Left renal pelvis (tissue), 4 donors: ENCODE results near the gene TTC7B. TPM values are rescaled to one million over a fixed set of nuclear protein-coding genes. Genes with fewer than 3 reads are reported as not detected.

Experiments used
- DNase-seq, 4 donors: peaks; one replicate each; pipeline ENCODE4 v3.0.0-alpha.2; 2013; ENCODE audit warnings: low read depth in 4 of 4, low spot score in 3 of 4
- polyA plus RNA-seq, 4 donors: library from polyadenylated mRNA; unstranded; fragments of 120-200 nt; gene quantifications; one replicate each; pipeline ENCODE4 v1.2.1, GENCODE V29; 2013; ENCODE audit not compliant: insufficient read length in 4 of 4

Gene TTC7B
- polyA plus RNA-seq, 4 donors = 35.3 to 49.1 (median 47.4) TPM

DNA sequence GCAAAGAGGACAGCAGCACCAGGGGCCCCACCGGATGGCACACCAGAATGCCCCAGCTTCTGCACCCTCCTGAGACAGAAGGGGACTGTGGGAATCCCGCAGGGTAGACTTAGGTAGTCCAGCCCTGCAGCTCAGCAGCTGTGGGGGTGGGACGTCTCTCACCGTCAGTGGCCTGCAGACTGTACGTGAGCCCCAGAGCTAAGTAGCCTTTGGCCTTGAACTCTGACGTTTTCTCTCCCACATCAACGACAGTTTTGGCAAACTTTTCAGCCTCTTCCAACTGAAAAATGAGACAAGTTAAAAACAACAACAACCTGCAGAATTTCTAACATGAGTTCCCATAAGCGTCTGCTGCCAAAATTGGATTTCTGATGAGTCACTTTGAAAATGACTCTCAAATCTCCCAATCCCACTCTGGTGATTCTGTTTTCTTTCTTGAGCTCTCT is 161.4 kb downstream of the TTC7B start:
- DNase-seq = no peak

DNA sequence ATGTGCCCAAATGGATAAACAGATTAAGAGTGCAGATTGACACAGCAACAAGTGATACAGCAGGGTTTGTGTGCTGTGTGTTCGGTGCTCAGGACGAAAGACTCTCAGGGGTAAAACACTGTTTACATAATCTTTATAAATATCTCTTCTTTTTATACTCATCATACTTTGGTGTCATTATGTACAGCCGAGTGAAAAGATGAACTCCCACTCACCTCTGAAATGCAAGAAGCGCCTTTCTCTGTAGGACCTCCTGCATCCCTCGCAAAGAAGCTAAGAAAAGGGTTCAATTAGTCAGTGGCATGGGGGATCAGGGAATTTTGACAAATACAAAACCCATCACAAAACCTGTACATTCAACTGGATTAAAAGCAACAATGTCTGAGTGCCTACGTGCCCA is 163.6 kb downstream of the TTC7B start:
- DNase-seq = no peak

- DNase-seq = no peak
Observed at GRCh38 chr14:90651976-90652560, 164.2 kb downstream of the TTC7B start.

DNA sequence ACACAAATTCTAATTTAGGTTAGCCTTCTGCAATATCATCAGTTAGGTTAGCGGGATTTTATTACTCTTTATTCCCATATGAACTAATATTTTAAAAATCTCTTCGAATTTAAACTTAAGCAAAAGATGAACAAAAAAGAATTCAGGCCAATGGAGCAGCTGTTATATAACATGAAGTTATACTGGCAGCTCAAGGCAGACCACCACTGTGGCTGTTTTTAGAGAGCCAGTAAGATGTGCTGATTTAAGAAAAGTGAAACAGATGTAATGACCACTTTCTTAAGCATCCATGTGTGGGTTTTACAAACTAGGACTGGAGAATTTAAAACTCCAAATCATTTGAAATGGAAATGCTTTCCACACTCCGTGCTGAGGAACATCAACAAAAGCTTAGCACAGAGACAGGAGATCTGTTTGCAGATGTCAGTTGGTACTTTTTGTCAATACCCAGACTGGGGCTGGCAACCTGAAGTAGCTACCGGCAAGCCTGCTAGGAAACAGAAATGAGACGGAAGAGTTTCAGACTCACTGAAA is 164.9 kb downstream of the TTC7B start:
- DNase-seq = no peak

DNA sequence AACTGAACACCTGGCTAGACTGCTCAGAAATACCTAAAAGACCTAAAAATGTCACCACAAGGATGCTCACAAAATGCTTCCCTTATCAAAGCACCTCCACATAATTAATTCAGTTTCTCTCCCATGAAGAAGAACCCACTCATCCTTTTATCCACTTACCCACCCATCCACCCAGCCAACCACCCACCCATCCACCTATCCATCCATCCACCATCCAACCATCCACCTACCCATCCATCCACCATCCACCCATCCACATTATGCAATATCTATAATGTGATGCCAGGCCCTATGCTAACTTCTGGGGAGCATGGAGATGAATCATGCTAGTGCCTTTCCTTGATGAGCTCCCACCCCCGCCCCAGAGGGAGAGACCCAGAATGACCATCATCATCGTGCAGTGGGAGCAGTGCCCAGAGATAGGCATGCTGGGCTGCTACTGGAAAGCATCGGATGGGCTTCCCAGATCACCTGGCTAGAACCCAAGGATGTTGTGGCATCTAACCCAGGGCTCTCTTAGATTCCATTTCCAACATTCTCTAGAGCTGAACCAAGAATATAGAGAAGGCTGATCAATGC is 166.6 kb downstream of the TTC7B start:
- DNase-seq = no peak

- DNase-seq = no peak
Observed at GRCh38 chr14:90649083-90649482, 167.1 kb downstream of the TTC7B start.

GRCh38 chr14:90648421-90648820 is 167.8 kb downstream of the TTC7B start:
- DNase-seq = no peak

DNA sequence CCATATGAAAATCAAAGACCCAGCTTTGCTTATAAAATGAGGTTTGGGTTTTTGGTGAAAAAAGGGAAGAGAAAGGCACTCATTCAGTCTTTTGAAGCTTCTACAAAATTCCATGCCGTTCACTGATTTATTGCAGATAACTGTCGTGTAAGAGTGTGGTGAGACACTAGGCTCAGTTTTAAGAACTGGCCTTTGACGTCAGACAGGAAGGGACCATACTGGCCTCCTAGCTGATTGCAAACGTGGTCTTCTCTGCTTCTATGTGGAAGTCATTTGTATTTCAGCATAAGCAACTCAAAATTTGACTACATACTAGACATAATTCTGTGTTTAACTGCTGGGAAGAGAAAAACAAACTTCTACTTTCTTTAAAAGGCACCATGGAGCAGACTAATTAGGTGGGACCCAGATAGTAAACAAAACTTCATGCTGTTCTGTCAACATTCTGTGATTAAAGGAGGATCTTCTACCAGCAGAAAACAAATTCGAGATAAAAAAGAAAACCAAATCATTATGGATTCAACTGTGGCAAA is 168.7 kb downstream of the TTC7B start:
- DNase-seq = no peak

DNA sequence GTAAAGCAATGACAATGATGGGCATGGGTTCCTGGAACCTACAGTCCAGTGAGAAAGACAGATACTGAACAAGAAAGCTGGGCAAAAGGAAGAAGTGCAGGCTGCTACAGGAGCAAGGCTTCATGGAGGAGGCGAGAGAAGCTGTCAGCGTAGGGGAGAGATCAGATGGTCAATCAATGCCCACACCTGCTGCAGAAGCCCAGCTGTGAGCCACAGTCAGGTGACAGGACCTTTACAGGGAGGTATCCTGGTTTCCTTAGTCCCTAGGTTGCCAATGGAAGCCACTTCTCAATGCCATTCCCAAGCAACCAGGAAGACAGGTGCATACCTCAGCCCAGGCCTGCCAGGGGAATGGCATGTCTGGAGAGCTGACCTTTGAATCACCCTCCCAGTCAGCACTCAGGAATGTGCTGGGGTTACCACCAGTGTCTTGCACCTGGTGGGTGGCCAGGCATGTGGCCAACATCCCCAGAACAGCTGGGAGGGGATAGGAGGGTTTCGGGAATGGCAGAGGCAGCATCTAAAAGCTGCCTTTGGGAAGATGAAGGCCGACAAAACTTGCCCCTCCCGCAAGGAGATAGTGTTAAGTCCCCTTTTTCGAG is 170.3 kb downstream of the TTC7B start:
- no peak for DNase-seq

DNA sequence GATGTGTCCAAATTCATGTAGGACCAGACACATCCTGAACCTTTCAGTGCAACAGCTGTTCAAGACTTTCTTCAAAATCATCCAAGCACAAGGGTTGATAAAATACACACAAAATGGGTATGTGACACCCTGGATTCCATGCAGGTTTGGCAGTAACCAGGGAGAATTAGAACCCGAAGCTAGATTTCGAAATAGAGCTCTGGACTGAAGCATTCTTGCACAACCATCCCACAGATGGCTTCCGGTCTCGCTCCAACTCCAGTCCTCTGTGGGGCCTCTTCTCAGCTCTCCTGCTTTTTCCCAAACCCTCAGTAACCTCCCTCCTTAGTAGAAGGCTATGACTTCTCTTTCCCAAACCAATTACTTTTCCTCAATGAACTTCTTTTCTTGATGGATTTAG is 171.3 kb downstream of the TTC7B start:
- no peak for DNase-seq

- no peak for DNase-seq
Observed at GRCh38 chr14:90643982-90644670, 172.1 kb downstream of the TTC7B start.

GRCh38 chr14:90642244-90642717 is 173.9 kb downstream of the TTC7B start:
- no peak for DNase-seq

DNA sequence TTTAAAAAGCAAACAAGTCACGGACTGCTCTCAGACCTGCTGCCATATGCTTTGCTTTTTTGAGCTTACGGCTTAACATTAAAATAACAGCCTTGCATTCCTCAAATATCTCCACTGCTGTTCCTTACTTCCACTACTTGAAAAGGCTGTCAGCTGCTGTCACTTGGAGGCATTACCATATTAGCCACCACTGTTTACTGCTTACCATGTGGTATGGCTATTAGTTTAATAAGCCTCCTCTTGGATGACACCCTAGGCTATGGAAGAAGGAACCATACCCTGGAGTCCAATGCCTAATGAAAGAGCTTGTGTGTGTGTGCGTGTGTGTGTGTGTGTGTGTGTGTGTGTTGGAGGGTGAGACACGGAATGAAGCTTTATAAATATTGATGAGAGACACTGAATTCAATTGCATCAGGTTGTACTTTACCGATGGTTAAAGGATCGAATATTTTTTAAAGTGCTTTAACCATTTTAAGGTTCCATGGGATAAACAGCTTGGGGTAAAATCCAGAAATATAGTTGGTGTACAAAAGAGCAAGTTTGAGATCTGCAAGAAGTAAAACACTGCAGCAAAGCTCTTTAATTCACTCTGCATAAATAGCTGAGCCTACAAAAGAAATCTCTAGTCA is 174.5 kb downstream of the TTC7B start:
- no peak for DNase-seq

DNA sequence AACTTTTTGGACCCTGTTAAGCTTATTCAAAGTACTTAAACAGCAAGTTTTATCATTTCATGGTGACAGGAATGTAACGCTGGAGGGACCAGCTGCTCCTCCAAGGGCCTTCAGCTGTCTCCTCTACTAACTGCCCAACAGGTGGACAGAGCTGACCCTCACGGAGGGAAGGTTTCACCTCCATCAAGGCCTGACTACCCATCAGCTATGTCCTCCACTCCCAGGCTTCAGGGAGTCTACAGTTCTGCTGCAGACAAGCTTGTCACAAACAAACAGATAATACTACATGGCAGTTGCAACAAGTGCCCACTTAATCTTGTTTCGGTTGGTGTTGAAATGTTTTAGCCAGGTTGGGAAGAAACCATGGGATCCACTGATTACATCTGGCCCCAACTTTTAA is 175.1 kb downstream of the TTC7B start:
- no peak for DNase-seq

GRCh38 chr14:90639641-90640040 is 176.6 kb downstream of the TTC7B start:
- no peak for DNase-seq

- DNase-seq = no peak
Observed at GRCh38 chr14:90632871-90633270, 183.4 kb downstream of the TTC7B start.

GRCh38 chr14:90632451-90632850 is 183.8 kb downstream of the TTC7B start:
- DNase-seq = no peak

DNA sequence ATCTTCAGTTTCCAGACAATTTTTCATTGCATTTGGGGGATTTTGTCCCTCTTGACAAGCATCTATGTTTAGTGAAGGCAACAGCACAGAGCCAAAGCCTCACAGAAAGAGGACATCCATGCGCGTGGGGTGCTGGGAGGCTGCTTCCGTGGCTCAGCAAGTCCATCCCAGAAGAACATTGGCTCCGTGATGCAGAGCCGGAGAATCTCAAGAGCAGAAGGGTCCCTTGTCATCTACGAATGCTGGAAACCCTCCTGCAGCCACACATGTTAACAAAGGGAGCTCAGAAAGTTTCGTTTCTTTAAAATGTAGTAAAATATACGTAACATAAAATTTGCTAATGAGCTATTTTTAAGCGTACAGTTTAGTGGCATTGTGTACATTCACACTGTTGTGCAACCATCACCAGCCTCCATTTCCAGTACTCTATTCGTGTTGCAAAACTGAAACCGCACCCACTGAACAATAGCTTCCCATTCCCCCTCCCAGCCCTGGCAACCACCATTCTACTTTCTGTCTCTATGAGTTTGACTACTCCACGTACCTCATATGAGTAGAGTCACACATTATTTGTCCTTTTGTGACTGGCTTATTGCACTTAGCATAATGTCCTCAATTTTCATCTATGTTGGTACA is 185.9 kb downstream of the TTC7B start:
- DNase-seq = no peak

- DNase-seq = no peak
Observed at GRCh38 chr14:90629471-90629870, 186.8 kb downstream of the TTC7B start.

- no peak for DNase-seq
Observed at GRCh38 chr14:90628825-90629224, 187.4 kb downstream of the TTC7B start.
